HG03064 (cell line): ENCODE data around the gene PIGW.
"Not testable (repeated sequence)": the region's sequence is repeated elsewhere in the genome, so short reads cannot be mapped to it uniquely, and the experiment has no call there.

Experiments
- ATAC-seq: cut with Tn5 transposase; IDR thresholded peaks from one replicate; pipeline ENCODE4 v1.9.1; 2021; ENCODE audit warnings: low read depth; ENCODE audit not compliant: unreplicated experiment

The PIGW gene

DNA sequence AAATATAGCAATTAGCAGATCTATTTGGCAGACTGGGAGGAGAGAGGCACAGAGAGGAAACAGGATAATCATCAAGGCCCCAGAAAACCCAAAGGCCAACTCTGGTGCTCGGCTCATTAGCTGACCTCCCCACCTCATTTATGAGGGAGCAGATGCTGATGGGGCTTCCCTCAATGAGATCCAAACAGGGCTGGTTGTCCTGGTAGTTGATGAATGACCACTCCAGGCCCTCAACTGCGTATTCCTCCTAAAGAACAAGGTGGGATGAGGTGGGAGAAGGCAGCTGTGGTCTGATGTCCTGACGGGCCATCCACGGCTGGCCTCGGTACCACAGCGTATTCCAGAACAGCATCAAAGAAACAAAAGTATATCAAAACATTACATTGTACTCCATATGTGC is 27.5 kb upstream of the PIGW start:
- ATAC-seq = no peak

DNA sequence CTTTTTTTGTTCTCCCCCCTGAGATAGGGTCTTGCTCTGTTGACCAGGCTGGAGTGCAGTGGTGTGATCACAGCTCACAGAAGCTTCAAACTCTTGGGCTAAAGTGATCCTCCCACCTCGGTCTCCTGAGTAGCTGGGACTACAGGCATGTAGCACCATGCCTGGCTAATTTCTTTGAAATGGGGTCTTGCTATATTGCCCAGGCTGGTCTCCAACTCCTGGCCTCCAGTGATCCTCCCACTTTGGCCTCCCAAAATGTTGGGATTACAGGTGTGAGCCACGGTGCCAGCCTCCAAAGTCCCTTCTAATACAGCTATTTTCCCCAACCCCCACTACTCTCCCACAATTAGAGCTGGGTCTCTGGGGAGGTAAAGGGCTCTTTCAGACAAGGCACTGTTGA is 26.3 kb upstream of the PIGW start:
- ATAC-seq = not testable (repeated sequence)

DNA sequence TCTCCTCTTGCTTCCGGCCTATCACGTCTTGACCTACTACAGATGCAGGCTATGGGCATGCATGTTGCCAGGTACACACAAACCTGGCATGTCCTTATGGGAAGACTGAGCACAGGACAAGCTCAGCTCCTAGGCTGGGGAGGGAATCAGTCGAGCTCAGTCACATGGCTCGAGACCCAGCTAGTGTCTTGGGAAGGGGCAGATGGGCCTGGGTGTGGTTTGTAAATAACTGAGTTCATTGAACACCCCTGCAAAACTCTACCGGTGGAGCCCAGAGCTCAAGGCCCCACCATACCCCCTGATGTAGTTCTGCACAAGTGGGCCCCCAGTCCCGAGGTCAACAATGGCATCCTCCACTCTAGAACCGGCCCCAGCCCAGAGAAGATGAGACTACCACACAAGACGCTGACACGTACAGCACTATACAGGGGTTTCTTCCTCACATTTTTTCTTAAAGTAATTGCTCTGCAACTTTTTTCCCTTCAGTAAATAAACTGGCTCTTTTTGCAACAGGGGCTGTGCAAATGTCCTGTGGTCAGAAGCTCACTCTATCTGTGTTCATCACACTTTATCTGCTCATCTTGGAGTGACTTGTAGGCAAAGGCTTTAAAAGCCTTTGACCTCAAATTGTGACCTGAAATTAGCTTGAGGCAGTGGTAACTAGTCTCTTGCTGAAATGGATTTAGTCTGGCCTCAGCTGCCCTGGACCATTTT is 25.4 kb upstream of the PIGW start:
- ATAC-seq = no peak

DNA sequence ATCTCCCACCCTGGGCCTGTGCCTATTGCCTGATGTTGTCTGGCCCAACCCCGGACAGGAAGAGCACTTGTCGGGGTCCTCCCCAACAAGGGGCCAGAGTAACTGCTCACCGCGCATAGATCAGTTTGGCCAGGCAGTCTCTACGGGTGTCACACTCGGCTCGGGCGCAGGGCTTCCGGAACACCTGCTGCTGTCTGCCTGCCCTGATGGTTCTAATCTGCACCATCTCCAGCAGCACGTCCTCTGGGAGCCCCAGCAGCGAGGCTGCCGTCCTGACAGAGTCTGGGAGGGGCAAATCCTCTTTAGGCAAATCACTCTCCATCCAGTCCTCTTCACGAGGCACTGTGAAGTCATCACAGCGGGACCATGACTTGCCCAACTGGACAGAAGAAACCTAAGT is 24.2 kb upstream of the PIGW start:
- ATAC-seq = no peak

DNA sequence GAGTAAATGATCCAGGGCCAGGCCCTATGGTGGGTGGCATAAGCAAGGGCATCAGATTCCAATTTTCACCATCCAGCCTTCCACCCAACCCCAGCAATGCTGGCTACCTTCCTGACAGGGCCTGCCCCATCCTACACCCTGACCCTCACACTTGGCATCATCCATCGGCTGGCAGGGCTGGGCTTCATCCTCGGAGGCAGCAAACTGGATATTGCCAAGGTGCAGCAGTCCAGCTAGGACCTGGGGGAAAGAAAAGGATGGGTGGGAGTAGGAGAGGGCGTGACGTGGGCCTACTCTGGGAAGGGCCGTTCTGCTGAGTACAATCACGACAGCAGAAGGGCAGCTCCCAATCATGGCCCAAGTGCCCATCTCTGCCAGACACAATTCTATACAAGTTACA is 23.6 kb upstream of the PIGW start:
- no peak for ATAC-seq

DNA sequence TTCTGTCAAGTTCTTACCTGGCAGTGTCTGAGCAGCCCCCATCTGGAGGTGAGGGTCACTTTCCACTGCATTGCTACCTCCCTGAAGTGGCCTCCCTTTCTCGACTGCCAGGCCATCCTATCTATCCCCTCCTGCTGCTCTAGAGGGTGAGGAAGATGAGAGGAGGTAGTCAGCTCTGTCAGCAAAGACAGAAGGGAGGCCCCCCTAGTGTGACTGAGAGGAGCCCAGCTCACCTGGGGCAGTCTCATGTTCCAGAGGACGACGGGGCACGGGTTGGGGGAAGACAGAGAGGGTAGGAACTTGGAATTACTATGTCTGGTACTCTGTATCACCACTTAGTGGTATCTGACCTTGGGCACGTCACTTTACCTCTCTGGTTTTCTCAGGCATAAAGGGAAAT is 22.1 kb upstream of the PIGW start:
- ATAC-seq = no peak

DNA sequence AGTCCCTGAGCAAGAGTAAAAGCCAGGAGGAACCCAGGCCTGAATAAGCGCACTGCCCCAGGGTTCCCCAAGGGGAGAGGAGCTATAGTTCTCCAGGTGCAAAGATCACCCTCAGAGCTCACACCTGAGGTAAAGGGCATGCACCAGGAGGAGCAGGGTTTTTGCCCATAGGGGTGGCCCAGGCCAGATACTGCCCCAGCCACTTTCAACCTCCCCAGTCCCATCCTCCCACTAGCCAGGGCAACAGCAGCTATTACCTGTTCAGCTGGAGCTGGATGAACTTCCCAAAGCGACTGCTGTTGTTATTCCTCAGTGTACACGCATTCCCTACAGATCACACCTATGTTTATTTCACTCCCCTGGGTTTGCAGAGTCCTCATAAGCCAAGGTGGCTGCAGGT is 19.9 kb upstream of the PIGW start:
- ATAC-seq = no peak

DNA sequence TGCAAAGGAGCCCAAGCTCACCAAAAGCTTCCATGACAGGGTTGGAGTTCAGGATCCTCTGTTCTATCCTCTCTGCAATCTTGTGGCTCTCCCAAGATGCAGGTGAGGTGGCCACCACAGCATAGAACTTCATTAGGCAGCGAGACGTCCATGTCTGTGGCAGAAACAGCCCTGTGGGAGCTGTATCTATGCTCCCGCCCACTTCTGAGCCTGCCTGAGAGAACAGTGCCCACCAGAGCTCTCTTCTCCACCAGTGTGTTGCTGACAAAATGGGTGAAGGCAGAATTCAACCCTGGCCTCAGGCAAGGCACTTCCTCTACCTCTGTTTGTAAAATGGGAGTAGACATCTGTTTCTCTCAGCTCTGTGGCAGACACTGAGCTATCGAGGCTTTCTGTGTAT is 18.9 kb upstream of the PIGW start:
- no peak for ATAC-seq

DNA sequence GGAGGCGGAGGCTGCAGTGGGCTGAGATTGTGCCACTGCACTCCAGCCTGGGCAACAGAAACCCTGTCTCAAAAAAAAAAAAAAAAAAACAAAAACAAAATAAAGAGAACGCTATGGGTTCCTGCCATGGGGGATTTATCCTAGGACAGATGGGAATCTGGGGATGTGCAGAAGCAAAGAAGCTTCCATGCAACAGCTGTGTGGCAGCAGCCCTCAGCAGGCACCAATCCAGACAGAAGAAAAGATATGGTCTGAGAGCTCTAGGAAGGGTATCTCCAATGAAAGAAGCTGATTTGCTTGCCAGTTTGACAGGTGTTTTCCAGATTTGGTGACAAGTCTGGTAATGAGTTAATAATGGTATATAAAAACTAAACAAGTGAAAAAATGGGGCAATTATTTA is 11.7 kb upstream of the PIGW start:
- ATAC-seq = no peak

DNA sequence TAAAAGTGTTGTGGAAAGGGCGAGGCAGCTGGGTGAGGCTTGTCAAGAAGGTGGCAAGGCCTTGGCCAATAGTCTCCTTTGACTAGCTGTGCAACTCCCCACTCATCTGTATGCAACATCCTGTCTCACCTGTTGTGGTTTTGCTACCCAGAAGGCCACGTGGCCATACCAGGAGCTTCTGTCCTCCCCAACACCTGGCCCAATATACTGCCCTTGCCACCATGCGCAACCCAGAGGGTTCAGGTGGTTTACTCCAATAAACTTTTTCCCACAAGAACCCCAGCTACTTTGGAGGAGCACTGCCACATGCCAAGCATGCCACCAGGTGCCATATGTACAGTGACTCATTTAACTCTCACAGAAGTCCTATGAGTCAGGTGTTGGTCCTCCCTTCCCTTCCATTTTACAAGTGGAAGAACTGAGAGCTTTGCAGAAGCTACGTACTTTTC is 10.3 kb upstream of the PIGW start:
- no peak for ATAC-seq

DNA sequence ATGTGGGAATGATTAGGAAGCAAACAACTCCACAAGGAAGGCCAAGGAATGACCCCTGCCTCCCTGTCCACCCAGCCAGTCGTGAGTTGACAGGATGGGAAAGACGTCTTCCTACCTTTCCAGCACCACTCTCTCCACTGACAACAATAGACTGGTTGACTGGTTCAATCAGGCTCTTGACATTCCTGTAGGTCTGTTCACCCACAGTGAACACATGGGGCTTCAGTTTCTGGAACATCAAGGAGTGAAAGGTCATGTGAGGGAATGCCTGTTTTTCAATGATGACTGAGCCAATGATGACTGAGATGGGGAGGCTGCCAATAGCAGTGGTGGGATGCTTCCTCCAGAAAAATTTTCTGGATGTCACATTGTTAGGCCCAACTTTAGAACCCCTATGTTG is 9.7 kb upstream of the PIGW start:
- ATAC-seq = no peak

DNA sequence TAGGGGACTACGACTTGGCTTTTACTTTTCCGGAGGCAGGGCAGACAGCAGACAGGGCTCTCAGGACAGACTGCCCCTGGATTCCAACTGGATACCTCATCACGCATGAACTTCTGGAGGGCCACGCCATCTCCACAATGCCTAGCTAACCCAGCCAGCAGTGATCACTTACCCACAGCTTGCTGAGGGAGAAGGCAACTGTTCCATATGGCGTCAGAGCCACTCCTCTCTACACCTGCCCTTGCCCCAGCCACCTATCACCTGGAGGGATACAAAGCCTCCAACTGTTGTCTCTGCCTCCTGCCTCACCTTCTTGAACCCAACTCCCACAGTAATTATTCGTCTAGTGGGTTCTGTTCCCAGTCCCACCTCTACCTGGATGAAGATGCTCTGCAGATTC is 8.9 kb upstream of the PIGW start:
- ATAC-seq = no peak

DNA sequence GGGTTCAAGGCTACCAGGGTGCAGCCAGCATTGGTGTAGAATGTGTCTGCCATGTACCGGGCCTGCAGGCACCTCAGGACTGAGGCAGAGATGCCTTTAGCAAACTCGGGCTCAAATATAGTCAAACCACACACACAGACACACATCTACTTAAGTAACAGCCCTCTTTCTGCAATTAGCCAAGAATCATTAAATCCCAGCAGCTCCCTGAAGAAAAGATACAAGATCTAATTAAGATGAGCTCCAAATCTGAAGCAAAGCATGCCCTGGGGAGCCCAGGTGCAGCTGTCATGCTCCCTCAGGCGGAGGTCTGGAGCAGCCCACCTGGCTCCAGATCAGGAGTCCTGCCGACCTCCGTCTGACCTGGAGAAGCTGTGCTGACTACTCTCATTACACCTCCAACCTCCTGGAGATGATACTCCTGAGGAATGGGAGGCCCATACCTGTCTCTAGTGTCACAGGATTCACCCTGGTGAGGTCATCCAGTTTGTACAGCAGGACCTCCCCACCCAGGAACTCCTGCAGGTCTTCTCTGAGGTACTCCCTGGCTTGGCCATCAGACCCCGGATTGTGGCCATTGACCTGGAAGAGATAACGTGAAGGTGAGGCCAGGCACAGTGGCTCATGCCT is 7.1 kb upstream of the PIGW start:
- no peak for ATAC-seq

DNA sequence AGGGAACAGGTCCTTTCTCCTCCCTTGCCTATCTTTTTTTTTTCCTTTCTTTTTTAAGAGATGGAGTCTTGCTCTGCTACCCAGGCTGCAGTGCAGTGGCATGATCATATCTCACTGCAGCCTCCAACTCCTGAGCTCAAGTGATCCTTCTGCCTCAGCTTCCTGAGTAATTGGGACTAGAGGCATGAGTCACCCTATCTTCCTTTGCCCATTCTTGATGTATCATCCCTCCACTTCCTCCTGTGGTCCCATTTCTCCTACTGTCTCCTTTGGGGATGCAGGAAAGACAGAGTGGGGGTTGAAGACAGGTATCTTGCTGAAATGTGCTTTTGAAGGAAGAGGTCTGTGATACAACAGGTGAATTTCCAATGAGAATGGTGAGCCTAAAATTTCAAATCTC is 5.7 kb upstream of the PIGW start:
- no peak for ATAC-seq

DNA sequence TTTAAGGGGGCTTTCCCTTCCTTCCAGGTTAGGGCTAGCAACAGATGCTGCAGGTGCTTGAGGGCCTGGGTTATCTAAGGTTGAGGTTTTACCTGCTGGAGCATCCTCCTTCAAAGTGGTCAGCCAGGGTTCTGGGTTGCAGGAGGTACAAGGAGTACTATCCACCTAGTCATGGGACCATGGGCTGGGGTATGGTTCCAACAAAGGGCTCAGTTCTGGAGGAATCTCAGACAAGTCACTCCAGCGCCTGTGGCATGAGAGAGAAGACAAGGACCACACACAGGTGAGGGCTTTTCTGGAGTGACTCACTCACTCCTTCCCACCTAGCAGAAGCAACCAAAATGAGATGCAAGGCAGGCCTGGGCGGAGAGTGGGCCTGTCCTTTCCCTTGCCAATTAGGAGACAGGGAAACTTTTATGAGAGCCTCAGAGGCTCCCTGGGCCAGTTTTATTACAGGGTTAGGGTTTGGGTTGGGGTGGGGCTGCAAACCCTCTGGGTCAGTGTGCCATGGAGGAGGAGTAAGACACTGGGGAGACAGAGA is 2.3 kb upstream of the PIGW start:
- no peak for ATAC-seq

DNA sequence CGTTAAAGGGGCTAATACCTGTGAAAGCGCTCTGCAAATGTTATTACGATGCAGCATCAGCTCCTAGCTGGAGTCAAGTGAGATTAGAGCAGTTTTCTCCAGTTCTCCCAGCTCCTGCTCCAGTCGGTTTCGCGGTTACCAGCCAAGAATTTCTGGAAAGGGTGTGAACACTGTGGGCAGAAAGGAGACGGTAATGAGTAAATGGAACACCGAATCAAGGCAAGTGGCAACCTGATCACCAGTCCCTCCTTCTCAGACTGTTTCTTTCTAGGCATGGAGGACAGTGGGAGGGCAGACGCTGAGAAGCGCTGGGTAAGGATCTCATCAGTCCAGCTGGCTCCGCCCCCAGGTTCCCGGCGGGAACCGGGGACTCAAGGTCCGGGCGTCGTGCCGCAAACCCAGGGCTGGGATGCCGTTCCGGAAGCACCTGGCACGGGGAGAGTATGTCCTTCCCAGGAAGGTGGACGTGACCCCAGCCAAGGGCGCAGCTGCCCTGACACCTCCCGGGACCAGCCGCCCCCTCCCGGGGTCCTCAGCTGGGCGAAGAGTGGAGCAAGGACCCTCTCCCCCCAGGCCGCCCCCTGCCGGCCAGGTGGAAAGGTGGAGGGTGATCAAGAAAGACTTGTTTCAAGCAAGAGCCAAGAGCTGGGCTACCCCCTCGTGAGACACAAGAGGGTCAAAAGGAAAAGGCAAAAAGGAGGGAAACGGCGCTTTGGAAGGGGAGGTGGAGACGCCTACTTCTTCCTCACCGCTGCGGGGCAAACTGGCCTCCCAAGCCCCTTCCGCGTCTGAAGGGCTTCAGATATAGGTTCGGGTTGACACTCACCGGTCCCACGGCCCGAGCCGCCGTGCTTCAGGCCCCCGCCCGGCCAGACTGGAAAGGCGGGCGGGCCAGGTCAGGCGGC is 600 bp upstream of the PIGW start:
- ATAC-seq = peak; percentile 18

DNA sequence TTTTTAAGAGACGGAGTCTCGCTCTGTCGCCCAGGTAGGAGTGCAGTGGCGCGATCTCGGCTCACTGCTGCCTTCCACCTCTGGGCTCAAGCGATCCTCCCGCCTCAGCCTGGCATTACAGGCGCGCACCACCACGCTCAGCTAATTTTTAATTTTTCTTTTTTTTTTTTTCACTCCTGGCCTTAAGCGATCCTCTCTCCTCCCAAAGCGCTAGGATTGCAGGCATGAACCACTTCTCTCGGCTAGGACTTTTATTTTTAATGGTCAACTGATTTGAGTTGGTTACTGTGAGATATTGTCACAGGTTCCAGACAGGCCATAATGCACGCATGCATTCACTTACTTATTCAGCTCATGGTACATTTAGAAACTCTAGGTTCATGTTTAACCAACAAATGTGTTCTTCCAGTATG is 888 bp downstream of the PIGW start:
- peak; percentile 7 for ATAC-seq

DNA sequence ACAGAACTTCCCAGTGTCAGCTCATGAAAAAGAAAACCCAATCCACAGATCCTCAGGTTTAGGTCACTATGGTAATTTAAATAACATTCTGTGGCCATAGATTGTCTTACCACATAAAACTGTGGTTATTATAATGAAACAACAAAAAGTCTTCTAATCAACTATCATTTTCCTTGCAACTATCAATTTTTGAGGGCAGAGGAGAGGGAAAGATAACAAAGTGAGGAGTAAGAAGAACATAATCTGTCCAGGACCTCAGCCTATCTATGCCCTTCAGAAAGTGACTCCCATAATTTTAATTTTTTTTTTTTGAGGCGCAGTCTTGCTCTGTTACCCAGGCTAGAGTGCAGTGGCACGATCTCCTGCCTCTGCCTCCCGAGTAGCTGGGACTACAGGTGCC is 5.9 kb downstream of the PIGW start:
- no peak for ATAC-seq

DNA sequence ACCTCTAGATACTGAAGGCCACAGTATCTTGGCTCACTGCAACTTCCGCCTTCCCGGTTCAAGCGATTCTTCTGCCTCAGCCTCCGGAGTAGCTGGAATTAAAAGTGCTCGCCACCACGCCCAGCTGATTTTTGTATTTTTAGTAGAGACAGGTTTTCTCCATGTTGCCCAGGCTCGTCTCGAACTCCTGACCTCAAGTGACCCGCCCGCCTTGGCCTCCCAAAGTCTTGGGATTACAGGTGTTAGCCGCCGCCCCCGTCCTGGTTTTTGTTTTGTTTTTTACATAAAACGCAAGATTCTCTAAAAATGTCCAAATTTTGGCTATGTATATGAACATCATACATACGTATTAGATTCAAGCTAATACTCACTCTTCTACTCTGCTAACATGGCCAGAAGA is 8.0 kb downstream of the PIGW start:
- no peak for ATAC-seq

DNA sequence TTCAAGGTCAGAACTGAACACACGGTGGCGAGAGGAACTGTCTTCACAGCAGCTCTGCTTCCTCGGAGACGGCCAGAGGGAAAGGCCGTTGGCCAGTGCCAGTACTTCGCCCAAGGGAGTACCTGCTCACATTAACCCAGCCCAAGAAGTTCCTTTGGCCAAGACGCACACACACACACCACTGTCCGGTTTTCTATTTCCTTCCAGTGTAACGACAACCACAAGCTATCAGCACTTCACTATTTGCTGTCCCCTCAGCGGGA is 9.2 kb downstream of the PIGW start:
- ATAC-seq = no peak

DNA sequence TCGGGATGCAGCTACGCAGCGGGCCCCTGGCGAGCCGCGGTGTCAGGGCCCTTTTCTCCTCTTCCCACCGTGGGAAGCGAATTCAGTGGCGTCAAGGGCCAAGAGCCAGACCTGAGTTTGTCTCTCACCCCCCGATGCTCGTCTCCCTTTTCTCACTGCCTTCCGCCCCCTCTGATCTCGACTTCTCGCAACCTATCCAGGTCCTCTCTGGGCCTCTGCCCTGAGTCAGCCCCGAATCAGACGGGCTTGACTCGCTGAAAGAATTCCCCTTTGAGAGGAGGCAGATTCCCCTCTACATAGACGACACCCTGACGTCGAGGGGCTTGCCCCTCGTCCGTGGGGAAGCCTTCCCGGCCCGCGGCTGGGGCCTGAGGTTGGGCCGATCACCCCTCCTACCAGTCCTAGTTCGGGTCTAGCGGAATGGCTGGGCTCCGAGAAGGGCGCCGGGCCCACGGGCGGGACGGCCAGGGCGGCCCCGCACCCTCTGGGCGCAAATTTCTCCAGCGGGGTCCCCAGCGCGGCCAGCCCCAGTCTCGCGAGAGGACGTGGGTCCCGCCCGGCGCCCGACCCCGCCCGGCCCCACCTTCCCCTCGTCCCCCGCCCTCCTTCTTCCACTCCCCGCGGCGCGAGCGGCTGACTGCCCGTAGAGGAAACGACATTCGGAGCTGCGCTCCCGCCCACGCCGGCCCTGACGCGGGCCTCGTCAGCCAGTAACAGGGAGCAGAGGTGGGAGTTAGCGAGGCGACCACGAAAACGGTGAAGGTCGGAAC is 9.7 kb downstream of the PIGW start, which contains the start of gene GGNBP2:
TSS of gene GGNBP2 (plus strand) at position 613 of the 770 bp plus-strand sequence. CDS start 806 bp downstream, outside the sequence.
- peak; percentile 52 for ATAC-seq
